GM12874 (cell line): Measurements from ENCODE around the gene R3HDM1.

Experiments
- CTCF ChIP-seq: IDR thresholded peaks from 2 replicates; pipeline ENCODE4 v1.5.1; 2011; ENCODE audit warnings: low read depth, mild to moderate bottlenecking, control low read depth, low read length, moderate library complexity; ENCODE audit not compliant: insufficient read depth

R3HDM1 gene

GRCh38 chr2:135630488-135630887, 99.2 kb downstream of the R3HDM1 start:
- TF ChIP-seq CTCF: no peak

GRCh38 chr2:135633582-135633981, 102.3 kb downstream of the R3HDM1 start:
- no peak for TF ChIP-seq CTCF

GRCh38 chr2:135635212-135635835, 104.0 kb downstream of the R3HDM1 start:
- TF ChIP-seq CTCF: no peak

GRCh38 chr2:135636982-135637381, 105.7 kb downstream of the R3HDM1 start:
- no peak for TF ChIP-seq CTCF

- TF ChIP-seq CTCF: no peak
These were observed 106.3 kb downstream of the R3HDM1 start for GRCh38 chr2:135637456-135638087.

GRCh38 chr2:135638825-135639224, 107.5 kb downstream of the R3HDM1 start:
- TF ChIP-seq CTCF: no peak

- no peak for TF ChIP-seq CTCF
These were observed 110.1 kb downstream of the R3HDM1 start for GRCh38 chr2:135641156-135642068.
